HG03175 (cell line): ENCODE measurements around the gene MYH1.

ENCODE experiments used
- ATAC-seq: cut with Tn5 transposase; IDR thresholded peaks from one replicate; pipeline ENCODE4 v1.9.1; 2021; ENCODE audit warnings: mild to moderate bottlenecking, moderate library complexity; ENCODE audit not compliant: unreplicated experiment

Gene MYH1

GRCh38 chr17:10492004-10492403, 26.3 kb downstream of the MYH1 start:
- ATAC-seq, result no peak

GRCh38 chr17:10482252-10482651, 36.1 kb downstream of the MYH1 start:
- no peak for ATAC-seq

- no peak for ATAC-seq
Observed at GRCh38 chr17:10477701-10478100, 40.6 kb downstream of the MYH1 start.

- no peak for ATAC-seq
Observed at GRCh38 chr17:10474536-10474935, 43.8 kb downstream of the MYH1 start.

GRCh38 chr17:10471858-10472257, 46.5 kb downstream of the MYH1 start:
- ATAC-seq, result no peak

- ATAC-seq, result no peak
Observed at GRCh38 chr17:10469459-10469858, 48.9 kb downstream of the MYH1 start, which contains the start of gene MYH4. Gene MYH4, minus strand, starts transcription at chr17:10469559. Its CDS starts 2,814 bp downstream, at chr17:10466745.

GRCh38 chr17:10463402-10463801, 54.9 kb downstream of the MYH1 start:
- ATAC-seq, result no peak

- ATAC-seq, result no peak
Observed at GRCh38 chr17:10460062-10460461, 58.3 kb downstream of the MYH1 start.

- ATAC-seq, result no peak
Observed at GRCh38 chr17:10458701-10459100, 59.6 kb downstream of the MYH1 start.

GRCh38 chr17:10457952-10458351, 60.4 kb downstream of the MYH1 start:
- no peak for ATAC-seq

GRCh38 chr17:10447026-10447931, 71.1 kb downstream of the MYH1 start:
- no peak for ATAC-seq
